Right kidney (tissue), 1 donor: ENCODE data around the gene FAM118B.

Source experiments
- DNase-seq: peaks from one replicate; pipeline ENCODE4 v3.0.0-alpha.2; 2016

Gene FAM118B

GRCh38 chr11:126310200-126310991 is 98.8 kb downstream of the FAM118B start:
- DNase-seq = peak; percentile 44

- DNase-seq = no peak
Measured at GRCh38 chr11:126310992-126311310, 99.4 kb downstream of the FAM118B start.

DNA sequence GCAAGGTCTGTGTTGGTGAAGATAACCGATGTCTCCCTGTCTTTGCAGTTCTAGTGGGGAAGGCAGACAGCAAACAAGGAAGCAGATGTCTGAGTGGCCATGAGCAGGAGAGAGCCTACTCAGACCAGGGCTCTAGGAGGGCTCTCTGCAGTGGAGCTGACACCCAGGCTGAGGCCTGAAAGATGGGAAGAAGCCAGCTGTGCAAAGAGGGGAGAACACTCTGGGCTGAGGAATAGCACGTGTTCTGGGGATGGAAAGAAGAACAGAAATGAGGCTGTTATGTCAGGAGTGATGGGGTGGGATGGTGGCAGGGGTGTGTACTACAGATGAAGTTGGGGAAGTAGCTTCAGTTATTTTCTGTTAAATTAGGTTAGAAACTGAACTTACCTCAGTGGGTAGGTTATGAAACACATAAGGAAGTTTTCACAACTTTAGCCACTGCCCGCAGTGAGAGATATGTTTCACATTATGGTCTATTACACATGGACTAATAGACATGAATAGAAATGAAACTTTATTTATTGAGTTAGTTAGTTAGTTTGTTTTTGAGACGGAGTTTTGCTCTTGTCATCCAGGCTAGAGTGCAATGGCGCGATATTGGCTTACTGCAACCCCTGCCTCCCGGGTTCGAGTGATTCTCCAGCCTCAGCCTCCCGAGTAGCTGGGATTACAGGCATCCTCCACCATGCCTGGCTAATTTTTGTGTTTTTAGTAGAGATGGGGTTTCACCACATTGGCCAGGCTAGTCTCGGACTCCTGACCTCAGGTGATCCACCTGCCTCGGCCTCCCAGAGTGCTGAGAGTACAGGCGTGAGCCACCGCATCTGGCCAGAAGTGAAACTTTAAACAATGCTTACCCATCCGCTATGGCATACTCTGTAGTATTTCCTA is 100.1 kb downstream of the FAM118B start:
- DNase-seq = no peak
